Left kidney (tissue), 2 donors: ENCODE results near the gene GNAL. TPM values are rescaled to one million over a fixed set of nuclear protein-coding genes. Genes with fewer than 3 reads are reported as not detected.
"Not testable (repeated sequence)": the region's sequence is repeated elsewhere in the genome, so short reads cannot be mapped to it uniquely, and the experiment has no call there.

Experiments used
- DNase-seq: peaks from one replicate; pipeline ENCODE4 v3.0.0-alpha.2; 2013
- polyA plus RNA-seq: library from polyadenylated mRNA; unstranded; fragments of 120-200 nt; gene quantifications from one replicate; pipeline ENCODE4 v1.2.1, GENCODE V29; 2013; ENCODE audit not compliant: insufficient read length

Gene GNAL
- polyA plus RNA-seq, 1 donor = 4.9 TPM

DNA sequence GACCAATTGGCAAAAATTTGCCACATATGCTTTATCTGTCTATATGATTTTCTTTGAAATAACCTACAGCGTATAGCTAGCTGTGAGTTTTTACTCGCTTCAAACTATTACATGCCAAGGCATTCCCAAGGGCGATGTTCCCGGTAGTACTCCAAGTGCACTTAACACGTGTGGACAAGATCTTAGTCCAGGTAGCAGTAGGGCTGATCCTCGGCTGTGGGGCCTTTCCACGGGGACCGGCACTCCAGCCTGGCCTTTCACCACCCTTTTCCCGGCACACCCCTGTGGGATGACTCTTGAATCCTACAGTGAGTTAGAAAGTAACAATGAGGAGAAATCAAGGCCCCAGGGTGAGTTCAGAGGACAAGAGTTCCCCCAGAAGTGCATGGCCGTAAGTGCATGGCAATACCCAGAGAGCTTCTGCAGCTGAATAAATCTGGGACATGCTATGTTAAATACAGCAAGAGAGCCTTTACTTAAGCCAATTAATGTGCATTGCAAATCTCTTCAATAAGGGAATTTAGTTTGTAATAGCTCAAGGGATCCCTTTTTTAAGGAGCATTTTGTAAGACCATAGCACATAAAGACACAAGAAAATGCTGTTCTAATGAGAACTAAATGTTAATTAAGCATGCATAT is 188.6 kb downstream of the GNAL start:
- DNase-seq = no peak

GRCh38 chr18:11880586-11881304 is 191.7 kb downstream of the GNAL start:
- no peak for DNase-seq

- no peak for DNase-seq
Observed at GRCh38 chr18:11882636-11883035, 193.6 kb downstream of the GNAL start.

GRCh38 chr18:11883153-11883552 is 194.1 kb downstream of the GNAL start:
- DNase-seq = no peak

GRCh38 chr18:11884396-11885030 is 195.4 kb downstream of the GNAL start:
- no peak for DNase-seq

GRCh38 chr18:11885278-11885947 is 196.3 kb downstream of the GNAL start:
- DNase-seq = no peak

DNA sequence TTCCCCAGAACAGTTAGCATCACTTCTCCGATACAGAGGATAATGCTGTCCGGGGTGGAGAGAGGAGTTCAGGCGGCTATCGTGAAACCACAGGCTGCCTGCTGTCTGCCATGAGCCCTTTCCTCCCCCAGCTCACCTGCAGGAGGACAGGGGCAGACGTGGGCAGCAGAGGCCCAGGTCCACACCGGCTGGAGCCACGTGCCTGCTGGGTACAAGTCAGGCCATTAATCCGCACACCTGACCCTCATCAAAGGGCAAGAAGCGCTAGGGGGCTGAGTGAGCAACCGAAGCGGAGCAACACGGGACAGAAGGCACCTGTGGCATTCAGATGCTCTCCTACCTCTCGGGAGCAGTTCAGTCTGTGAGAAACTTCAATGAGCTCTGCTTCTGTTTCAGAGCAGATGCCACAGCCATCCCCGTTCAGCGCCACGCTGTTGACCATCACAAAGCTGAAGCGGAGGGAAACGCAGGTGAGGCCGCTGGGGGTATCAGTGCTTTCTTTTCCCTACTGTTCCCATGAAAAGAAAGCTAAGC is 197.6 kb downstream of the GNAL start:
- no peak for DNase-seq

DNA sequence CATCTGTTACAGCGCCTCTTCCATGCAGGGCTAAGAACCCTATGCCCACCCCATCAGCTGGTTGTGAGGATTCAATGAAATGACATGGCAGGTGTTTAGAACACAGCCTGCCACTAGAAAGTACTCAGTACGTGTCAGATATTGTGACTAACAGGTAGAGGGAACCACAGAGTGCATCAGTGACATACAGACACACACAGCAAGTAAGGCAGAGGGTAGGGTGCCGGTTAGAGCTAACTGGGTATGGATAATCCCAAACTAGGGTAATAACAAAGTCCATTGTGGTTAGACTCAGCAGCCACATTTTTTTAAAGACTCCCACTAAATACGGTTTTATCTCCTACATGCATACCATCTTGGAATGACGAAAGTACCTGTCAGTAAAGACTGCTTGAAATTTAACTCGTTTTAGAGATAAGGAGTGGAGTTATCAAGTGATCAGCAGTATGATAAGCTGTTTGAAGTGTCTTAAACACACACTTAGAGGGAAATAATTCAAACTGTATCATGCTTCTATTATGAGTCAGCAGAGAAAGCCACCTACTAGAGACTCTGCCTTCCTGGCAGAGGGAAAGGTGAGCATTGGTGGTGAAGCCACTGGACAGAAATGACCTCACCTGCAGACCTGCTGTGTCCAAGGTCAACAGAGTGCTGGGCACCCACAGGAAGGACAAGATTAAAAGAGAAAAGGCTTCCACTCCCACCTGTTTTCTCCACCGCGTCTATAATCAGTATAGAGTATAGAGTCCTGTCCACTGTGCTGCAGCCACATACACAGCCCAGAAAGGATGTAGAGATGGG is 198.5 kb downstream of the GNAL start:
- DNase-seq = no peak

DNA sequence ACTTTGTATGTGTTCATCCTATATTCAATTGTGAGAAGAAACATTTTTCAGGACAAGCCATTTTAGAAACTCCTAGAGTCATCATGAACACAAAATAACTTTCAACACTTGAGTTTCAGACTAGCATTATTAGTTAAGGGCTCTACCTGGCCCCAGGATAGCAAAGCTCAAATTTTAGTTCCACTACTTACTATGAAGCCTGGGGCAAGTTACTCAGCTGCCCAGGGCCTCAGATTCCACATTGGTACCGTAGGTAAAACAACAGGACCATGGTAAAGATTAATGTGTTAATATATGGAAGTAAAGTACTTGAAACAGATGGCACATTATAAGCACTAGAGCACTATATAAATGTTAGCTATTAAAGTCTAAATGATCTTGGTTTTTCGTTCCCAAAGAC is 199.7 kb downstream of the GNAL start:
- DNase-seq = no peak

GRCh38 chr18:11889284-11889683 is 200.2 kb downstream of the GNAL start:
- no peak for DNase-seq

- DNase-seq = no peak
Observed at GRCh38 chr18:11891737-11892136, 202.7 kb downstream of the GNAL start.

GRCh38 chr18:11892438-11892837 is 203.4 kb downstream of the GNAL start:
- DNase-seq = not testable (repeated sequence)

DNA sequence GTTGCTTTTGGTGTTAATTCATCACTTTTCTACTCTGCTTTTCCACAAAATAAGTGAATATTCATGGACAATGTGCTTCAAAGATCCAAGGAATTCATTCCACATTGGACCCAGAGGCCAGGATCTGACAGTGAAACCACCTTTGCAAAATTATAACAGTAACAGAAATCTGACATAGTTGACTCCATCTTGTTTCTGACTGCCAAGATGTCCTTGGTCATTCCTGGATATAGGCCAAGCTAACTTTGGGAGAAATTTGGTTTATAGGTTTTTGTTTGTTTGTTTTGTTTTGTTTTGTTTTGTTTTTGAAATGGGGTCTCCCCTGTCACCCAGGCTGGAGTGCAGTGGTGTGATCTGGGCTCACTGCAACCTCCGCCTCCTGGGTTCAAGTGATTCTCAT is 208.7 kb downstream of the GNAL start:
- DNase-seq = no peak

DNA sequence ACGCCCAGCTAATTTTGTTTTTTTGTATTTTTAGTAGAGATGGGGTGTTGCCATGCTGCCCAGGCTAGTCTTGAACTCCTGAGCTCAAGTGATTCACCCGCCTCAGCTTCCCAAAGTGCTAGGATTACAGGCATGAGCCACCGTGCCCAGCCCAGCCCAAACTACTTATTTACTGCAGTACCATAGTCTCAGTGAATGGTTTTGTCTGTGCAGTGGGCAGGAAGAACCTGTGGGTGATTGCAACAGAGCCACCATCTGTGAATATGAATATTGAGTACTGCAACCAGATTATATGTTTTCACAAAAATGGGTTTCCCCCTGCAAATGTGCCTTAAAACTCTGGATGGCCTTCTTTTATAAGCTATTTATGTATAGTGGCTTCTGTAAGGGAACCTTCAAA is 210.0 kb downstream of the GNAL start:
- no peak for DNase-seq

DNA sequence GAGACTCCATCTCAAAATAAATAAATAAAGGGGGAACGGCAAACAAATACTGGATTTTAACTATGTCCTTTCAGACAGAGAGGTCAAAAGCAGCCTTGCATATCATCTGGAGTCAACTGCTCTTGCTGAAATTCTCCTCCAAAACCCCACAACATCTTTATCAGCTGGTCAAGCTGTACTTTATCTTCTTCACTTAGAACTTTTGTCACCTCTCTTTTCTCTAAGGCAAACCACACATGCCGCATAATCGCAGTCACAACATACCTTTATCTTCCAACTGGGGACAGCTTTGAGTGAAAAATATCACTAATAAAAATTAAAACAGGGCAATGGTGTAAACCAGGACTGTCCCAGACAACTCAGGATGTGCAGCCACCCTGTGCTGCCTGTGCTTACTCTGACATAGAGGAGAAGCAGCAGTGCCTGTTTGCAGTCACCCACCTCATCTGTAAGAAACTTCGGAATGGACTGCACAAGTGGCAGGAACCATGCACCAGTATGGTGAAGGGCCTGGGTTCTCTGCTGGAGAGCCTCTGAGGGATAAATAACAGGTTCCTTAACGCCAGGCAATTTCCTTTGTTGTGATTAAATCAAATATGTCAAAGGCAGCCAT is 212.9 kb downstream of the GNAL start:
- no peak for DNase-seq

DNA sequence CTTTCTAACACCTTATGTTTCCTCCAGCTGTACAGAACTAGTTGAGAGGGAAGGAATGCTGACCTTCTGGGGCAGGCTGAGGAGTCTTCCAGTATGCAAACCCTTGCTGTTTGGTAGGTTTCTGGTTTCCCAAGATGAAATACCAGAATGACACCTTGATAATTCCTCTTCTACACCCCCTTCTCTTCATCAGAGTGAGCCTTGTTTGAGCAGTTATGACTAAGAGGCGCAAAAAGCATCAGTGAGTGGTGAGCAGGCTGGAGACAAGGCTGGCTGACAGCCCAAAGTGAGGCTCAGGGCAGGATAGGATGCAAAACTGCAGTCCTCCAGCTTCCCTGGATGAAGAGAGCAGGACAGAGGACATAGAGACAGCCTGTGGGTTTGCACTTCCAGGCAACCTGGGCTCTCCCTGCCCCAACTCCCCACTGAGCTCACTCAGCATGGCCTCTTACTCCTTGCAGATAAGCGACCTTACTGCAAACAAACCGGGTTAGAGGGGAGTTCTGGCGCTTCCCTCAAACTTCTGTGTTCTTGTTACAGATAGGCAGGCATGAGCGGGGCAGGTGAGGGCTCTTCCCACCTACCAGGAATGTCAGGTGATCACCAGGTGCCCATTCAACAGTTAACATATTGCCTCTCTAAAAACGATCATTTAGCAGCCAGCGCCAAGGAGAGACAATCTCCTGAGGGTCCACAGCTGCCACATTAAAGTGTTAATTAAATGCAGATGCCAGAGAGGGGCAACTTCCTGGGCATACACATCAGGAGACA is 213.6 kb downstream of the GNAL start:
- no peak for DNase-seq

GRCh38 chr18:11905613-11906012 is 216.5 kb downstream of the GNAL start:
- no peak for DNase-seq

- DNase-seq = no peak
Observed at GRCh38 chr18:11906176-11906575, 217.1 kb downstream of the GNAL start.

- DNase-seq = no peak
Observed at GRCh38 chr18:11906926-11907874, 218.1 kb downstream of the GNAL start.
